Measurements from ENCODE around the gene UQCC2. TPM values are rescaled to one million over a fixed set of nuclear protein-coding genes. Genes with fewer than 3 reads are reported as not detected.

Gene UQCC2
- total RNA-seq, 1 donor from 2014 or later: 48.7 TPM

DNA sequence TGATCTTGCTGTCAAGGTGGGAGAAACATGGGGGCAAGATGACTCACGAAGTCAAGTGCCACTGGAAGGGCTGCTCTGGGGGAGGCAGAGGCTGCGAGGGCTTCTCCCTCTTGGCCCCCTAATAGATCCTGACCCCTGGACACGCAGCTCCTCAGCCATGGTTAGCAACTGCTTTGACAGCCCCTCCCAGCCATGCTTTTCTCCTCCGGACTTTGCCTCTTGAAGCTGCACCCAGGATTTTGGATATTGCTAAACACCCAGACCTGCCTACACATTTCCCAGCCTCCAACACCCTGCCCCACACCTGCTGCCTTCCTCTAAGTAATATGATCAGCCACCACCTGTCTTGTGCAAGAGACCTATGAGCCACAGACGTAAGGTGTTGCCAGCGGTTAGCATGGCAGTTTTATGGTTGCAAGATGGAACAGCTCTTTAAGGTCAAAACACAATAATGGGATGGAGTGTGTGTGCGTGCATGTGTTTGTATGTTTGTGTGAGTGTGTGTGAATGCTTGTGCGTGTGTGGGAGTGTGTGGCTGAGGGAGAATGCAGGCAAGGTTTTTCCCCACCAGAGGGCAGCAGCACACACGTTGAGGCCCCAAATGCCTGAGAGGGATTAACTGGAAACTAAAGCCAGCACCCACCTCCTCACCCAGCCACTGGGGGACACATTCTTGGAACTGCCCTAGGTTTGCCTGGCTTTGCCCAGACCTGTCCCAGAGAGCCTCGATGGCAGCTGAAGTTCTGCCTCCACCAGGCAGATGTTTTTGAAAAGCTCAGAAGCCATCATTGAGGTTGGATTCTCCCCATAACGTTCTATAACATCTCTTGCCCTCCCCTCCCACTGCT, 32.7 kb upstream of the UQCC2 start:
- H3K36me3 Mint-ChIP-seq (ENCODE audit: unreplicated experiment): no peaks in the 10 kb centered on the region
- H3K4me3 Mint-ChIP-seq (ENCODE audit: unreplicated experiment): peak overlapping the region; percentile 45
- TF ChIP-seq, protein P1, sequence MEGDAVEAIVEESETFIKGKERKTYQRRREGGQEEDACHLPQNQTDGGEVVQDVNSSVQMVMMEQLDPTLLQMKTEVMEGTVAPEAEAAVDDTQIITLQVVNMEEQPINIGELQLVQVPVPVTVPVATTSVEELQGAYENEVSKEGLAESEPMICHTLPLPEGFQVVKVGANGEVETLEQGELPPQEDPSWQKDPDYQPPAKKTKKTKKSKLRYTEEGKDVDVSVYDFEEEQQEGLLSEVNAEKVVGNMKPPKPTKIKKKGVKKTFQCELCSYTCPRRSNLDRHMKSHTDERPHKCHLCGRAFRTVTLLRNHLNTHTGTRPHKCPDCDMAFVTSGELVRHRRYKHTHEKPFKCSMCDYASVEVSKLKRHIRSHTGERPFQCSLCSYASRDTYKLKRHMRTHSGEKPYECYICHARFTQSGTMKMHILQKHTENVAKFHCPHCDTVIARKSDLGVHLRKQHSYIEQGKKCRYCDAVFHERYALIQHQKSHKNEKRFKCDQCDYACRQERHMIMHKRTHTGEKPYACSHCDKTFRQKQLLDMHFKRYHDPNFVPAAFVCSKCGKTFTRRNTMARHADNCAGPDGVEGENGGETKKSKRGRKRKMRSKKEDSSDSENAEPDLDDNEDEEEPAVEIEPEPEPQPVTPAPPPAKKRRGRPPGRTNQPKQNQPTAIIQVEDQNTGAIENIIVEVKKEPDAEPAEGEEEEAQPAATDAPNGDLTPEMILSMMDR (IDR thresholded peaks at IDR 0.05; ENCODE audit: partially characterized antibody, unreplicated experiment): peak; percentile 81
- peaks cover 54% of the 10 kb centered on the region for H3K4me1 Mint-ChIP-seq (ENCODE audit: low read depth, unreplicated experiment)
- H3K27me3 Mint-ChIP-seq (ENCODE audit: unreplicated experiment): peaks cover 11% of the 10 kb centered on the region
- peak overlapping the region; percentile 56 for H3K27ac Mint-ChIP-seq (ENCODE audit: unreplicated experiment)
- peak; percentile 81 for DNase-seq
- peaks cover 8% of the 10 kb centered on the region for H3K9me3 Mint-ChIP-seq (ENCODE audit: unreplicated experiment)

GRCh38 chr6:33742837-33743236, 31.3 kb upstream of the UQCC2 start:
- peaks cover 46% of the 10 kb centered on the region for H3K4me1 Mint-ChIP-seq (ENCODE audit: low read depth, unreplicated experiment)
- H3K9me3 Mint-ChIP-seq (ENCODE audit: unreplicated experiment): peaks cover 6% of the 10 kb centered on the region
- peak; percentile 58 for DNase-seq
- TF ChIP-seq, protein P1 (IDR thresholded peaks at IDR 0.05; ENCODE audit: partially characterized antibody, unreplicated experiment): no peak
- H3K36me3 Mint-ChIP-seq (ENCODE audit: unreplicated experiment): no peaks in the 10 kb centered on the region
- H3K27ac Mint-ChIP-seq (ENCODE audit: unreplicated experiment): no peak overlapping the region
- H3K27me3 Mint-ChIP-seq (ENCODE audit: unreplicated experiment): peaks cover 8% of the 10 kb centered on the region
- H3K4me3 Mint-ChIP-seq (ENCODE audit: unreplicated experiment): no peak overlapping the region

- Mint-ChIP-seq H3K27ac (ENCODE audit: unreplicated experiment) (no peak overlapping the region), H3K27me3 (ENCODE audit: unreplicated experiment) (peaks cover 7% of the 10 kb centered on the region), H3K4me1 (ENCODE audit: low read depth, unreplicated experiment) (peaks cover 44% of the 10 kb centered on the region), H3K4me3 (ENCODE audit: unreplicated experiment) (no peak overlapping the region), H3K9me3 (ENCODE audit: unreplicated experiment) (peaks cover 6% of the 10 kb centered on the region), H3K36me3 (ENCODE audit: unreplicated experiment) (no peaks in the 10 kb centered on the region)
- DNase-seq: no peak
- TF ChIP-seq, protein P1 (IDR thresholded peaks at IDR 0.05; ENCODE audit: partially characterized antibody, unreplicated experiment): no peak
Measured at GRCh38 chr6:33742092-33742491, 30.6 kb upstream of the UQCC2 start.

- Mint-ChIP-seq H3K36me3 (ENCODE audit: unreplicated experiment) (no peaks in the 10 kb centered on the region), H3K4me3 (ENCODE audit: unreplicated experiment) (no peak overlapping the region), H3K27ac (ENCODE audit: unreplicated experiment) (no peak overlapping the region), H3K9me3 (ENCODE audit: unreplicated experiment) (peaks cover 6% of the 10 kb centered on the region), H3K4me1 (ENCODE audit: low read depth, unreplicated experiment) (peaks cover 38% of the 10 kb centered on the region), H3K27me3 (ENCODE audit: unreplicated experiment) (peaks cover 7% of the 10 kb centered on the region)
- TF ChIP-seq, protein P1 (IDR thresholded peaks at IDR 0.05; ENCODE audit: partially characterized antibody, unreplicated experiment): no peak
- DNase-seq: no peak
Measured at GRCh38 chr6:33740794-33741193, 29.3 kb upstream of the UQCC2 start.

- H3K4me3 Mint-ChIP-seq (ENCODE audit: unreplicated experiment): no peak overlapping the region
- H3K36me3 Mint-ChIP-seq (ENCODE audit: unreplicated experiment): no peaks in the 10 kb centered on the region
- H3K9me3 Mint-ChIP-seq (ENCODE audit: unreplicated experiment): peaks cover 3% of the 10 kb centered on the region
- peak; percentile 41 for DNase-seq
- H3K4me1 Mint-ChIP-seq (ENCODE audit: low read depth, unreplicated experiment): peaks cover 38% of the 10 kb centered on the region
- H3K27ac Mint-ChIP-seq (ENCODE audit: unreplicated experiment): peak overlapping the region; percentile 40
- TF ChIP-seq, protein P1 (IDR thresholded peaks at IDR 0.05; ENCODE audit: partially characterized antibody, unreplicated experiment): no peak
- H3K27me3 Mint-ChIP-seq (ENCODE audit: unreplicated experiment): peaks cover 7% of the 10 kb centered on the region
Measured at GRCh38 chr6:33740204-33740608, 28.7 kb upstream of the UQCC2 start.
